ENCODE measurements around the gene LAMA5. TPM values are rescaled to one million over a fixed set of nuclear protein-coding genes. Genes with fewer than 3 reads are reported as not detected.

LAMA5 gene
- total RNA-seq, 2 donors from 2014 or later: 315 to 369 TPM

GRCh38 chr20:62391165-62392076 lies 24.3 kb upstream of the LAMA5 start:
- DNase-seq: no peak
- peaks cover 12% of the 10 kb centered on the region for H3K4me1 Mint-ChIP-seq
- TF ChIP-seq CTCF (conservative IDR thresholded peaks at IDR 0.05): no peak
- Histone ChIP-seq H3K9me3 (ENCODE audit: control insufficient read depth, low read length) (no peaks in the 10 kb centered on the region), H3K27ac (ENCODE audit: low read depth, low read length) (no peak overlapping the region), H3K36me3 (ENCODE audit: control insufficient read depth, insufficient read depth, low read length) (peaks cover 30% of the 10 kb centered on the region), H3K9ac (ENCODE audit: extremely low read depth, low read length, poor library complexity, severe bottlenecking) (no peak overlapping the region), H3K27me3 (ENCODE audit: control insufficient read depth, insufficient read depth, low read length, poor library complexity, severe bottlenecking) (no peaks in the 10 kb centered on the region), H3K4me3 (ENCODE audit: low read length) (no peak overlapping the region), H3K4me1 (ENCODE audit: control insufficient read depth, insufficient read depth, low read length) (no peaks in the 10 kb centered on the region)
- H3K27ac Mint-ChIP-seq: peak overlapping the region; percentile 58
- H3K36me3 Mint-ChIP-seq (ENCODE audit: low read depth): peaks cover 31% of the 10 kb centered on the region
- no peak overlapping the region for H3K4me3 Mint-ChIP-seq
- no peaks in the 10 kb centered on the region for H3K9me3 Mint-ChIP-seq
- WGBS, 2 experiments (ENCODE audit: insufficient coverage in 1 of 2, insufficient read length in 1 of 2): 95 to 100% methylated on average over 34 to 44 of the region's 44 CpGs
- H3K27me3 Mint-ChIP-seq (ENCODE audit: insufficient read depth): no peaks in the 10 kb centered on the region

- H3K27me3 Mint-ChIP-seq (ENCODE audit: insufficient read depth): no peaks in the 10 kb centered on the region
- H3K27ac ChIP-seq (ENCODE audit: low read depth, low read length): no peak overlapping the region
- no peaks in the 10 kb centered on the region for H3K4me1 ChIP-seq (ENCODE audit: control insufficient read depth, insufficient read depth, low read length)
- peaks cover 31% of the 10 kb centered on the region for H3K36me3 Mint-ChIP-seq (ENCODE audit: low read depth)
- H3K36me3 ChIP-seq (ENCODE audit: control insufficient read depth, insufficient read depth, low read length): peaks cover 30% of the 10 kb centered on the region
- H3K27me3 ChIP-seq (ENCODE audit: control insufficient read depth, insufficient read depth, low read length, poor library complexity, severe bottlenecking): no peaks in the 10 kb centered on the region
- H3K4me3 ChIP-seq (ENCODE audit: low read length): no peak overlapping the region
- TF ChIP-seq CTCF (conservative IDR thresholded peaks at IDR 0.05): no peak
- peak overlapping the region; percentile 58 for H3K27ac Mint-ChIP-seq
- H3K4me3 Mint-ChIP-seq: no peak overlapping the region
- H3K4me1 Mint-ChIP-seq: peaks cover 13% of the 10 kb centered on the region
- H3K9me3 ChIP-seq (ENCODE audit: control insufficient read depth, low read length): no peaks in the 10 kb centered on the region
- H3K9me3 Mint-ChIP-seq: no peaks in the 10 kb centered on the region
- no peak overlapping the region for H3K9ac ChIP-seq (ENCODE audit: extremely low read depth, low read length, poor library complexity, severe bottlenecking)
- WGBS, 2 experiments (ENCODE audit: insufficient coverage in 1 of 2, insufficient read length in 1 of 2): 90 to 92% methylated on average over 19 to 29 of the region's 29 CpGs
- no peak for DNase-seq
Measured at GRCh38 chr20:62390317-62391164, 23.4 kb upstream of the LAMA5 start.

- H3K4me3 ChIP-seq (ENCODE audit: low read length): no peak overlapping the region
- H3K4me1 ChIP-seq (ENCODE audit: control insufficient read depth, insufficient read depth, low read length): no peaks in the 10 kb centered on the region
- peaks cover 30% of the 10 kb centered on the region for H3K36me3 ChIP-seq (ENCODE audit: control insufficient read depth, insufficient read depth, low read length)
- no peak overlapping the region for H3K4me3 Mint-ChIP-seq
- peaks cover 20% of the 10 kb centered on the region for H3K4me1 Mint-ChIP-seq
- no peak overlapping the region for H3K27ac ChIP-seq (ENCODE audit: low read depth, low read length)
- no peaks in the 10 kb centered on the region for H3K9me3 ChIP-seq (ENCODE audit: control insufficient read depth, low read length)
- no peak for DNase-seq
- WGBS, 2 experiments (ENCODE audit: insufficient coverage in 1 of 2, insufficient read length in 1 of 2): 95 to 100% methylated on average over 2 to 5 of the region's 5 CpGs
- H3K27me3 ChIP-seq (ENCODE audit: control insufficient read depth, insufficient read depth, low read length, poor library complexity, severe bottlenecking): no peaks in the 10 kb centered on the region
- peaks cover 31% of the 10 kb centered on the region for H3K36me3 Mint-ChIP-seq (ENCODE audit: low read depth)
- H3K27ac Mint-ChIP-seq: peak overlapping the region; percentile 39
- H3K27me3 Mint-ChIP-seq (ENCODE audit: insufficient read depth): no peaks in the 10 kb centered on the region
- H3K9me3 Mint-ChIP-seq: no peaks in the 10 kb centered on the region
- H3K9ac ChIP-seq (ENCODE audit: extremely low read depth, low read length, poor library complexity, severe bottlenecking): no peak overlapping the region
- TF ChIP-seq CTCF (conservative IDR thresholded peaks at IDR 0.05): no peak
Measured at GRCh38 chr20:62389601-62390087, 22.5 kb upstream of the LAMA5 start.

Data from endodermal cell (in vitro differentiated cells).